K562 (cell line): Measurements from ENCODE around the gene SDHAF4. TPM values are rescaled to one million over a fixed set of nuclear protein-coding genes. Genes with fewer than 3 reads are reported as not detected.

Source experiments
- AFF1 ChIP-seq, 2 experiments: fragments of 450-650 bp; IDR thresholded peaks; 2 replicates each; pipeline ENCODE4 v1.6.1; 2018; ENCODE audit warnings: mild to moderate bottlenecking in 2 of 2, low read depth in 1 of 2; ENCODE audit not compliant: partially characterized antibody in 2 of 2
- FOXJ2 ChIP-seq: fragments of 200-800 bp; sonication (Bioruptor generic); IDR thresholded peaks from 2 replicates; pipeline ENCODE4 v1.6.1; 2016; ENCODE audit warnings: missing genetic modification characterization, missing compliant biosample characterization
- OTX1 ChIP-seq: fragments of 450-650 bp; formaldehyde crosslinking; IDR thresholded peaks from 2 replicates; pipeline ENCODE4 v1.4.0; 2022; ENCODE audit warnings: mild to moderate bottlenecking
- RBFOX2 ChIP-seq: fragments of 200-400 bp; formaldehyde crosslinking; IDR thresholded peaks from 2 replicates; pipeline ENCODE4 v1.6.1; 2017; ENCODE audit warnings: low read depth, mild to moderate bottlenecking, low read length, moderate library complexity
- SMC3 ChIP-seq: conservative IDR thresholded peaks from 2 replicates; pipeline ENCODE4 v1.6.1; 2011; ENCODE audit warnings: low read depth, low read length, improper control_type of control experiment; ENCODE audit not compliant: insufficient read depth
- TBL1XR1 ChIP-seq, 2 experiments: IDR thresholded peaks; 2 replicates each; pipeline ENCODE4 v1.6.1; 2012; ENCODE audit warnings: improper control_type of control experiment in 2 of 2, low read length in 2 of 2, mild to moderate bottlenecking in 1 of 2
- TRIM24 ChIP-seq, 2 experiments: fragments of 450-650 bp; IDR thresholded peaks; 2 replicates each; pipeline ENCODE4 v1.6.1; 2016
- TSHZ1 ChIP-seq: fragments of 250-450 bp; sonication (Bioruptor Pico); IDR thresholded peaks from 2 replicates; pipeline ENCODE4 v1.4.0; 2020; ENCODE audit warnings: mild to moderate bottlenecking, moderate library complexity
- polyA plus RNA-seq, 8 experiments: library from polyadenylated mRNA; depleted of rRNA in 4 of 8; stranded (reverse) in 5 of 8; unstranded in 3 of 8; fragments of >200 nt; fragmentation: Nextera tagmentation in 2 of 8; fragmentation: Illumina TruSeq in 1 of 8; extraction: Ambion mirVana in 2 of 8; extraction: Trizol in 1 of 8; gene quantifications; 2 replicates each; pipeline versions ENCODE4 v1.2.1 to v1.2.3, GENCODE V29; 2011 to 2014; ENCODE audit warnings: inconsistent platforms in 1 of 8, missing spikeins in 1 of 8
- total RNA-seq, 7 experiments: library from RNA; depleted of rRNA in 6 of 7; stranded (reverse); fragments of >200 nt in 6 of 7; fragmentation: Illumina TruSeq in 2 of 7; extraction: Trizol in 2 of 7; gene quantifications; 2 replicates each; pipeline versions ENCODE4 v1.2.1 to v1.2.3, GENCODE V29; 2011 to 2021; ENCODE audit warnings: low replicate concordance in 1 of 7
- TF ChIP-seq, protein P1 (sequence below), 2 experiments: fragments of 450-650 bp in 1 of 2; sonication (generic) in 1 of 2; formaldehyde crosslinking; conservative IDR thresholded peaks; 2 replicates each; pipeline versions ENCODE4 v1.4.0 to v1.8.1; 2020 to 2022; ENCODE audit warnings: mild to moderate bottlenecking in 1 of 2, missing genetic modification reagents in 1 of 2
- TF ChIP-seq, protein P2 (sequence below): sonication (generic); formaldehyde crosslinking; IDR thresholded peaks from 2 replicates; pipeline ENCODE4 v1.8.1; 2023; ENCODE audit warnings: mild to moderate bottlenecking, missing genetic modification reagents

The SDHAF4 gene
- total and polyA plus RNA-seq, 9 of the 15 experiments (the other 6 are each of a cell fraction or from before 2014, with no cell fraction given) = 3.5 to 12.0 (median 6.2) TPM

DNA sequence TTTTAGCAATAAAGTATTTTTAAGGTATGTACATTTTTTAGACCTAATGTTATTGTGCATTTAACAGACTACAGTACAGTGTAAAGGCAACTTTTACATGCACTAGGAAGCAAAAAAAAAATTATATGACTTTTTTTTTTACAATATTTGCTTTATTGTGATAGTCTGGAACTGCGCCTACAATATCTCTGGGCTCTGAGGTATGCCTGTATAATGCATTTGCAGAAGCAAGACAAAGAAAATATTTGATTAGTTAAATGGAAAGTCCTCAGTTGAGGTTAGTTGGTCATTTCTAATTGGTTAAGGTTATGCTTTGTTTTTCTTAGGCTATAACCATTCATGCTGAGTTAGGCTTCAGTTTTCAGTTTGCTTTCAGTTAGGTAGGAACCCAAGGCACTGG lies 54.0 kb downstream of the SDHAF4 start (continued):
- TF ChIP-seq TBL1XR1 (IDR thresholded peaks at IDR 0.05; ENCODE audit: low read length in 2 of 2) = no peak
- TF ChIP-seq RBFOX2 = no peak
- TF ChIP-seq SMC3 = no peak
- no peak for TF ChIP-seq TSHZ1
- TF ChIP-seq OTX1 = no peak
- no peak for TF ChIP-seq FOXJ2 (tag)
- no peak for TF ChIP-seq AFF1 (IDR thresholded peaks at IDR 0.05; ENCODE audit: low read depth in 1 of 2, partially characterized antibody in 2 of 2)
- no peak for TF ChIP-seq TRIM24 (IDR thresholded peaks at IDR 0.05)
- TF ChIP-seq, protein P1, sequence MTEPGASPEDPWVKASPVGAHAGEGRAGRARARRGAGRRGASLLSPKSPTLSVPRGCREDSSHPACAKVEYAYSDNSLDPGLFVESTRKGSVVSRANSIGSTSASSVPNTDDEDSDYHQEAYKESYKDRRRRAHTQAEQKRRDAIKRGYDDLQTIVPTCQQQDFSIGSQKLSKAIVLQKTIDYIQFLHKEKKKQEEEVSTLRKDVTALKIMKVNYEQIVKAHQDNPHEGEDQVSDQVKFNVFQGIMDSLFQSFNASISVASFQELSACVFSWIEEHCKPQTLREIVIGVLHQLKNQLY (CRISPR knock-in tag; conservative IDR thresholded peaks at IDR 0.05) = no peak
- TF ChIP-seq, protein P2, sequence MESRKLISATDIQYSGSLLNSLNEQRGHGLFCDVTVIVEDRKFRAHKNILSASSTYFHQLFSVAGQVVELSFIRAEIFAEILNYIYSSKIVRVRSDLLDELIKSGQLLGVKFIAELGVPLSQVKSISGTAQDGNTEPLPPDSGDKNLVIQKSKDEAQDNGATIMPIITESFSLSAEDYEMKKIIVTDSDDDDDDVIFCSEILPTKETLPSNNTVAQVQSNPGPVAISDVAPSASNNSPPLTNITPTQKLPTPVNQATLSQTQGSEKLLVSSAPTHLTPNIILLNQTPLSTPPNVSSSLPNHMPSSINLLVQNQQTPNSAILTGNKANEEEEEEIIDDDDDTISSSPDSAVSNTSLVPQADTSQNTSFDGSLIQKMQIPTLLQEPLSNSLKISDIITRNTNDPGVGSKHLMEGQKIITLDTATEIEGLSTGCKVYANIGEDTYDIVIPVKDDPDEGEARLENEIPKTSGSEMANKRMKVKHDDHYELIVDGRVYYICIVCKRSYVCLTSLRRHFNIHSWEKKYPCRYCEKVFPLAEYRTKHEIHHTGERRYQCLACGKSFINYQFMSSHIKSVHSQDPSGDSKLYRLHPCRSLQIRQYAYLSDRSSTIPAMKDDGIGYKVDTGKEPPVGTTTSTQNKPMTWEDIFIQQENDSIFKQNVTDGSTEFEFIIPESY (CRISPR knock-in tag) = no peak
